T47D (cell line): Measurements from ENCODE around the gene NPAS3.

ENCODE experiments used
- DNase-seq, 2 experiments: peaks; one replicate each; pipeline versions ENCODE4 v3.0.0 to v3.0.0-alpha.2; 2011 to 2012; ENCODE audit warnings: low read depth in 1 of 2, low spot score in 1 of 2
- JUND ChIP-seq: IDR thresholded peaks from 2 replicates; pipeline ENCODE4 v1.6.1; 2012; ENCODE audit warnings: low read depth
- in situ Hi-C: cut with HindIII; loops from 2 replicates; pipeline ENCODE4 v1.10.0; 2016; ENCODE audit warnings: low sequenced_read_pairs, low pct_unique_long_range_greater_than_20kb

Gene NPAS3

DNA sequence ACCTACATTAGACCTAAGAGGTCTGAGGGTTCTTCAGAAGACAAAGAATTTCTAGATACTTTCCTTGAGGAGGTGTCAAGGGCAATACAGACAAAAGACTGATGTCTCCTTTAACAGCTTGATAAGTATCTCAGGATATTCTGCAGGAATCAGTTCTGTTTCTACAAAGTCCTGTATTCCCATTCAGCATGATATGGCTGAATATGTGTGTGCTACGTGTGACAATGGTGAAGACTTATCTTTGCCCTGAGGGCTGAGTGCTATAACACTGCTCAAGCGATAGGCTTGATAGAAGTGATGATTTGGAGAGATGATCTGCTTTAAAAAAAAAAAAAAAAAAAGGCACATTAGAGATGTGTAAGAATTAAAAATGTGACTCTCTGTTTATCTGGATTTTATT lies 582.5 kb downstream of the NPAS3 start:
- DNase-seq, result no peak
- in situ Hi-C loops, result no loop called here
- TF ChIP-seq JUND, result no peak

DNA sequence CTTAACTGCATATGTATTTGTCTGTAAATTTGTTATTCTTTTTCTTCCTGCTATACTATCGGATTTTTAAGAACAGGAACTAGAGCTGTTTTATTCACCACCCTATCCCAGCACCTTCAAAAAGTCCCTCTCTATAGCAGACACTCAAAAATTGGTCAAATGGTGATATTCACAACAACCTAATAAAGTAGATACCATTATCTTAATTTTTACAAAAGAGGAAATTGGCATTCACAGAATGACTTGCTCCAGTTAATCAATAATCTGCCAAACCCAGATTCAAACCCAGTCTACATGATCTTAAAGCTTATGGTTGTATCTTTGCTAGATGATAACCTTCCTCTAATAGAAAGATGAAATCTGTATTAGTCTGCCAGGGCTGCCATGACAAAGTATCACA lies 585.6 kb downstream of the NPAS3 start:
- no peak for DNase-seq
- no peak for TF ChIP-seq JUND
- in situ Hi-C loops, result no loop called here

DNA sequence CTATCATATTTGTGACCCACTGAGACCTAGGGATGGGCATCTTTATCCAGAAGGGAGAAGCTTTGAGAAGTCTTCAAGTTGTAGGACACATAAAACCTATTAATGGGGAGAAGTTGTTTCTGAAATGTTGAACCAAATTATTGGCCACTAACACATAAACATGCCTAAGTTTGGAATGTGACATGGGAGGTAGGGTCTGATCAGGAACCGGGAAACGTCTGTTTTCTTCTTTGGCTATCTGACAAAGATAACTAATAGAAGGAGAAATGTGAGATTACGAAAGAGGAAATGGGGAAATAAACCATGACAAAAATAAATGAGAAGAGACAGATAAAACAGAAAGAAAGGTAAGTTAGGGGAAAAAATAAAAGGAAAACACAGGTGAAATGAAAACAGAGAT lies 586.9 kb downstream of the NPAS3 start:
- DNase-seq, result no peak
- no peak for TF ChIP-seq JUND
- in situ Hi-C loops, result no loop called here

DNA sequence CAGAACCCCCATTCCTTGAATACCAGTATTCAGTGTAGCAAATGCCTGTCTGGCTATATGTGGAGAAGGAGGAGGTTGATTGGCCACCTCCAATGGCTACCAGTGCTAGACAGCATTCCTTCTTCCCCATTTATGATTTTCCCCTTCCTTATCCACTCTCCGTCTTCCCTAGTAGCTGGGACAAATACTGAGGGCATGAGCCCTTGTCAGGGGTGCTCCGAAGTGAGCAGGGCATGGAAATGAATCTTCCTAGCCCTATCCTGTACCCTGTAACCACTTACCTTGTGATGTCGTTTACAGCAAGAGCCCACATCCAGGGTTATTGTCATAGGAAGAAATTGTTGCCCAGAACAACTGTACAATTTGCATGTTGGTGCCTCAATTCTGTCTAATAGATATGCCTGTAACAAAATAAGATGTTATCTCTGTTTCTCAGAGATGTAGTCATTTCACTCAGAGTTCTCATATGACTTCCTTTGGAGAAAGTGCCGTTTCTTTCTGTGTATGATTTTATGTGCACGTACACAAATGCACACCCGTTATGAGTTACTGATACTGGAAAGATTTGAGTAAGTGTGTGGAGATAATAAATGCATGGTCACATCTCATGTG lies 588.5 kb downstream of the NPAS3 start:
- in situ Hi-C loops, result no loop called here
- no peak for TF ChIP-seq JUND
- DNase-seq, result no peak

DNA sequence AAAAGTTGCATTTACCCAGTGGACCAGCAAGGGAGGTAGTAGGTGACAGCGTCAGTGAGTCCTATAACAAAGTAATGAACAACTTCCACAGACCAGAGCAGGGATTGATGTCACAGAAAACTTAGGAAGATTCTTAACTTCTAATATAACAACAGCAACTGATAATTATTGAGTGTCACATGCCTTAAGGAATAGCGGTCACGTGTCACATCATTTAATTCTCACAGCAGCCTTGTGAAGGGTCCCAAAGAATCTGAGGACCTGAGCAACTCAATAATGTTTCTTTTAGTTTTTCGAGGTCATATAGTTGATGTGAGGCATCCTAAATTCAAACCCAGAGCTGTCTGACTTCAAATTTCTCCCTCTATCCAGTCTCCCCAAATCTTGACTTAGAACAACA lies 590.0 kb downstream of the NPAS3 start:
- in situ Hi-C loops, result no loop called here
- TF ChIP-seq JUND, result no peak
- DNase-seq, result no peak

DNA sequence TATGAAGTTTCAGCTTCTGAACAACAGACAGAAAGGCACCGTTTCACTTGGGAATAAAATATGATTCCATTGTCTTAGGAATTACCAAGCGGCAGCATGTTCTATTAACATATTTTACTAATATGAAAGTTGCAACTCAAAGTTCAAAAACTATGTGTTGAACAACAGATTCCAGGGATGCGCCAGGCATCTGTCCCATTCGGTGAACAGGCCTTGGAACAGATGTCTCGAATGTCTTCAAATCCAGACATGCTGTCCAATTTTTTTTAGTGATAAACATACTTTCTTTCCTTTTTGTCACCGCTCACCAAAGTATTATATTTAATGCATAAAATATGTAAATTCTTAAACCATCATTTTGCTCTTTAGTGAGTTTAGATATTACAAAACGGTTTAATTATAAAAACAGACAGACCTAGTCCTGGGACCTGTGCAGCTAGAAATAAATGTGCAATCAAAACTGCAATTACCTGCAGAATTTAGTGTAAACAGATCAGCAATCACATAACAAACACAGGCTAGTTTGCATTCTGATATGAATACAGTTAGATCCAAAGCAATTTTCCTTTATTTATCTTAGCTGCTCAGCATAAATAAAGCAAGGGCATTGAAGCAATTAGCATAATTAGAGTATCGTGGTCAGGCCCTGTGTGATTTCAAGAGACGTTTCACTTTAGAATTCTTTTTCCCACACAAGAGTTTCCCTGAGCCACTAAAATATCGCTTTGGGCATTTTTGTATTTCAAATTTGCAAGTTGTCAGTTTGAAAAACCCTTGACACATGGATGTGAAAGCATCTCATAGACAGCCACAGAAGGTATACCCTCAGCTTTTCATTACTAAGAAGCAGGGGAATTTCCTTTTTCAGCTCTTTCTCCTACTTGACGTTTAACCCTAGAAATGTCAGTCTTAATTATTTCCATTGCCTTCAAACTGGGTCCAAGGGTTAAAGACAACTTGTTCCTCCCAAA lies 591.4 kb downstream of the NPAS3 start:
- DNase-seq, result no peak
- no peak for TF ChIP-seq JUND
- in situ Hi-C loops, result no loop called here

DNA sequence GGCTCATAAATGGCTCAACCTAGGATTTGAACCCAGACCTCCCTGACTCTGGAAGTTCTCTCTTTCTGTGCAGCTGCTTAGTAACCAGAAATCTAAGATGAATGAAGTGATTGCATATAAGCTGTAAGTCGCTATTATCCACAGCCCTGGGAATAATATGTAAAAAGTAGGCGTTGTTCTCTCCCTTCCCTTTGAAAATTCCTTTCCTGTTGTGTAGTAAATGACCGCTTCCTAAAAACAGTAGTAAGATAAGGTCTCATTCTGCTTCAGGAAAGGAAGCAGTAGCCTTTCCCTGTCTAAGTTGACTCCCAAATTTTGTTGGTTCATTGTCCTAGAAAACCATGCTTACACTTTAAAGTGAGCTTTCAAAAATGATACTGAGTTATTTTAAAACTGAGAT lies 593.9 kb downstream of the NPAS3 start:
- no peak for DNase-seq
- TF ChIP-seq JUND, result no peak
- in situ Hi-C loops, result no loop called here

DNA sequence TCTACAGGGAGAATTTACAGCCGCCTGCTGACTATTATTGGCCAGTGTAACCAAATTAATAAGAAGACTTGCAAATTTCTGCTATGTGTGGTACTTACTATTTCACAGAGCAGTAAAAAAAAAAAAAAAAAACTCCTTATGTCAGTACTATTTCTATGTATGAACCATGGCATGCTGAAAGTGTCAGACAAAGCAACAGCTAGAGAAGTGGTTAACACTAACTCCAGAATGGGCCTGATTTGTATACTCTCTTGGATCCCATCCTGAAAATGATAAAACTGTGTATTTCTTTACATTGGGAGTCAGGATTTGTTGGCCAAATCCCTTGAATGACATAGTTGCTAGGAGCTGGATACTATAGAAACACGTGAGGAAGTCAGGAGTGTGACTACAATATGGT lies 595.4 kb downstream of the NPAS3 start:
- no peak for DNase-seq
- in situ Hi-C loops, result no loop called here
- TF ChIP-seq JUND, result no peak

DNA sequence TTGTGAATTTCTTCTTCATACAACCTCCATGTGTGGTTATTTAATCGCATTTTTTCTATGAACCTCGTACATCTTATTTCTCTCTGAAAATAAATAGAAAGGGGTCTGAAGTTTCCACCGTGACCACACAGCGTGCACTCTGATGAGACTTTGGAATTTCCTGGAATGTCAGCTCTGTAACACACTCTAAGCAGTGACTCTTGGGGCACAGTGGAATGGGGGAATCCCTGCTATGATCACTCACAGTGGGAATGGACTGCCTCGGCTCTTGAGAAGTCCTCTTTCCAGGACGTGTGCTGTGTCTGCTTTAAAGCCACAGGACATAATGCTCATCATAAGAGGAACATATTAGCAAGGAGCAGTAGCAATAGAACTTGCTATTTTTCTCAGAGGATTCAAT lies 596.0 kb downstream of the NPAS3 start:
- no peak for TF ChIP-seq JUND

DNA sequence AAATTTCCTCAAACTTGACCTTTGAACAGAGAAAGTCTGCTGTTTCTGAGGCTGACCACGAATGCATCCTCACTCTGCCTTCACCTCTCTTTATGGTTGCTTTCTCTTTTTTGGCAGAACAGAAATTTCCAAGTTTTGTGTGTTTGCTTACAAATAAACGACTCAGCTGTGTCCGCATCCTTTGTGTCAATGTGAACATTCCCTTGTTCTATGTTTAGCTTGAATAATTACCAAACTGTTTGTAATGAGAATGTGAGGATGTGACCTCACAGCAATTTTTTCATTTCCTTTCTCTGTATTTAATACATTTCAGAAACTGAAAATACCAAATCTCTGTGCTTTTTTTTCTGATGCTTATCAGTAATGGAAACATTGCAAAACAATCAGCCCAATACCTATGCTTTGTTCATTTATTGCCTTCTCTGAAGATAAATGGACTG lies 601.3 kb downstream of the NPAS3 start:
- TF ChIP-seq JUND, result no peak
- in situ Hi-C loops, result no loop called here
- no peak for DNase-seq

More for the DNA sequence above, 596.0 kb downstream of the NPAS3 start:
- in situ Hi-C loops, result no loop called here
- no peak for DNase-seq

DNA sequence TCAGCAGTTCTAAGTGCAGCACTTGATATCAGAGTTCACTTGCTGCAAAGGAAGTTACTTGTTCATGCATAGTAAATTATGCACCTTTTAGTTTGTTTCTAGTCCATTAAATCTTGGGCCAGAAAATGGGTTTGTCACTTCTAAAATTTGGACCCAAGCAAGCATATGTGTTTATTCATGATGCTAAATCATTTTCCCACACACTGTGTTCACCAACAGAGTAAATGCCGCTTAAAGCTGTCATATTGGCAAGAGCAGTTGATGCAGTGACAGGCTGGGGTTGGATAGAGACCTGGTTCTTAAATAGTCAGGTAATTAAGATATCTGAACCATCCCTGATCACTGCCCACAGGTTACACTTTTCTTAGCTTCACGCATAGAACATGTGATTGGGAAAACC lies 602.5 kb downstream of the NPAS3 start:
- in situ Hi-C loops, result no loop called here
- TF ChIP-seq JUND, result no peak
- DNase-seq, result no peak

DNA sequence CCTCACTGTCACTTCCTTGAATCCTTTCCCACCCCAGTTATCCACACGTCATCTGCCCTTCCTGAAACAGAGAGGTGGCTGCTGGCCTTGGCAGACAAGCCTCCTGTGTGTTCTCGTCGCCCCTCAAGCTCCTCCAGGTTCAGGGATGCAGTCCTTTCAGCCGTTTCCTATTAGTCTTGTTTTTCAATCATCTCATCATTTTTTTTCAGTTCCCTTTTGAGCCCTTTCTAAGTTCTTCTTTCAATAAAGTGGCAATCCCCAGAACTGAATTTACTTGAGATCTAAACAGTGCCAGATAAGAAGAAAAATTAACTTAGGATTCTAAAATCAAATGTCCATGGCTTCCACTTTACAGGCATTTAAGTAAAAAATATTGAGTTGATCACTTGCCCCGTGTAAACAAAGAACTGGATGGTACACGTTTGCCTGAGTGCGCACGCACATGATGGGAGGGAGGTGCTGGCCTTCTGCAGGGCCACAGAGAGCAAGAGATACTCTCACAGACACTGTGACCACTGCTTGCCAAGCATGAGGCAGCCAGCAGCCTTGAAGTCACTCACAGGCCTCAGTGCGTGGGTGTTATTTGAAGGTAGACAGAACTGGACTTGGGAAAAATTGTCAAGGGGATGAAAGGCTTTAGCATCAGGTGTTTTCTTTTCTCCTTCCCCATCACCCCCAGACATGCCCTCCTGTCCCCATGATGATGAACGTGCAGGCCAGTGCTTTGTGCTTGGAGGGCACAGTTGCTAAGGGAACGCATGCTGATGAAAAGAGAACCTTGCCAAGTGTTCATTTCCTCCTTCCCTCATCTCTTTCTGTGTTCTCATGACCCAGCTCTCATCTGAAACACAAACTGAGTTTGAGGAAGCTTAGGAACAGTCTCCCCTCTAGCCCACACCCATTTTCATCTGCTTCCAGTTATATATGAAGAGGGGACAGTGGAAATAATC lies 603.9 kb downstream of the NPAS3 start:
- no peak for DNase-seq
- TF ChIP-seq JUND, result no peak
- in situ Hi-C loops, result no loop called here
